ENCODE results near the gene GPR89A. TPM values are rescaled to one million over a fixed set of nuclear protein-coding genes. Genes with fewer than 3 reads are reported as not detected.
A peak's percentile ranks its signal among the peaks of the same experiment; 100 is the strongest.
"Not testable (repeated sequence)": the region's sequence is repeated elsewhere in the genome, so short reads cannot be mapped to it uniquely, and the experiment has no call there.

GPR89A gene
- total RNA-seq (10 to 100 TPM; 27.2 to 28.4 TPM), polyA plus RNA-seq (10 to 100 TPM; 10.7 to 28.7 TPM)

DNA sequence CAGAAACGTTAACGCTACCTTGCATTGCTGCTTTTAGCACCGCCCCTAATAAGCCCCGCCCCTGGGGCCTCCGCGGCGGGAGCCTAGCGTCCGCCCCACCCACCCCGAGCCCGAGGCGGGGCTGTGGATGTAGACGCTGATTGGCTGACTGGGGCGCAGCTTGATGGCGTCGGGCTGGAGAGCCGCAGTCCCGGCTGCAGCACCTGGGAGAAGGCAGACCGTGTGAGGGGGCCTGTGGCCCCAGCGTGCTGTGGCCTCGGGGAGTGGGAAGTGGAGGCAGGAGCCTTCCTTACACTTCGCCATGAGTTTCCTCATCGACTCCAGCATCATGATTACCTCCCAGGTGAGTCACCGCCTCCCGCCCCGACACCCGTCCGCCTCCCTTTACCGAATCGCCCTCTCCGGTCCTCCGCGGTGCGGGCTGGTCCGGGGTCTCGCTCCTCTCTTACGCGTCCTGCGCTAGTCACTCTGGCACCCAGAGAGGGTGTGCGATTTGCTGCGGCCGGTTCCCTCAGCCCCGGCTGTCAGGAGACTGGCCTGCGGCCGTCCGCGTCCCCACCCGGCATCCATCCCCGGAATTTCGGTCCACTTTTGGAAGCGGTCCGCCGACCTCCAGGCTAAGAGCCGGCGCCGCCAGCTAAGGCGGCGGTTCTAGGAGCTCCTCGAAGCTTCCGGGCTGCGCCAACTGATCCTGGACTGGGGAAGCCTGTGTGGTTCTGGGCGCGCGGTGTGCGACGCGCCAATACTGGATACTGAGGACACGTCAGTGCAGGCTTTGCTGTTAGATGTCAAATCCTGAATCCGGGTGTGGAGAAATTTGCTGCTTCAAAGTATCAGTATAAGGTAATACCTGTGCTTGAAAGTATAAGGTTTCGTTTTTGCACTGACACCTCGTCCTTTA is at the start of gene GPR89A:
TSS of gene GPR89A (plus strand) at position 156 of the 901 bp plus-strand sequence. CDS start at position 302, 146 bp downstream.
- not testable (repeated sequence) for H3K4me1 ChIP-seq (ENCODE audit: control insufficient read depth in 4 of 4, insufficient read depth in 4 of 4, low read length in 3 of 4); H3K9me3 ChIP-seq (ENCODE audit: control insufficient read depth in 4 of 4, low read length in 3 of 4); H3K27me3 ChIP-seq (ENCODE audit: control insufficient read depth in 4 of 4, insufficient read depth in 4 of 4, low read length in 3 of 4); H3K36me3 ChIP-seq (ENCODE audit: control insufficient read depth in 4 of 4, insufficient read depth in 3 of 4, low read depth in 1 of 4, low read length in 3 of 4)
- under 1% methylated on average over 56 of the region's 71 CpGs for WGBS
- Histone ChIP-seq H3K27ac (ENCODE audit: low read depth in 1 of 2, low read length in 2 of 2) (peak within 1 kb of the TSS; percentile 73 to 84), H3K4me3 (ENCODE audit: low read depth in 1 of 3, low read length in 3 of 3) (peak within 1 kb of the TSS; percentile 78 to 91 (median 90)), H3K9ac (ENCODE audit: low read depth in 1 of 2, low read length in 2 of 2) (peak within 1 kb of the TSS; percentile 53 to 77)
- peak; percentile 66 for TF ChIP-seq TAF1 (conservative IDR thresholded peaks at IDR 0.05)
- TF ChIP-seq YY1 (IDR thresholded peaks at IDR 0.05), result peak; percentile 88
- peak; percentile 59 for TF ChIP-seq SP1 (IDR thresholded peaks at IDR 0.05)
- peak; percentile 97 for DNase-seq (ENCODE audit: low spot score)

- H3K9ac ChIP-seq (ENCODE audit: low read depth in 1 of 2, low read length in 2 of 2); H3K27ac ChIP-seq (ENCODE audit: low read depth in 1 of 2, low read length in 2 of 2); H3K27me3 ChIP-seq (ENCODE audit: control insufficient read depth in 4 of 4, insufficient read depth in 4 of 4, low read length in 3 of 4); DNase-seq (ENCODE audit: low spot score); H3K36me3 ChIP-seq (ENCODE audit: control insufficient read depth in 4 of 4, insufficient read depth in 3 of 4, low read depth in 1 of 4, low read length in 3 of 4); H3K4me1 ChIP-seq (ENCODE audit: control insufficient read depth in 4 of 4, insufficient read depth in 4 of 4, low read length in 3 of 4); H3K9me3 ChIP-seq (ENCODE audit: control insufficient read depth in 4 of 4, low read length in 3 of 4); H3K4me3 ChIP-seq (ENCODE audit: low read depth in 1 of 3, low read length in 3 of 3): not testable (repeated sequence)
- 53% methylated on average over 5 of the region's 5 CpGs for WGBS
These were observed 21.0 kb upstream of the GPR89A start for GRCh38 chr1:145586820-145587219.

- H3K27me3 ChIP-seq (ENCODE audit: control insufficient read depth in 4 of 4, insufficient read depth in 4 of 4, low read length in 3 of 4); H3K9ac ChIP-seq (ENCODE audit: low read depth in 1 of 2, low read length in 2 of 2); H3K27ac ChIP-seq (ENCODE audit: low read depth in 1 of 2, low read length in 2 of 2); DNase-seq (ENCODE audit: low spot score); H3K4me1 ChIP-seq (ENCODE audit: control insufficient read depth in 4 of 4, insufficient read depth in 4 of 4, low read length in 3 of 4); H3K36me3 ChIP-seq (ENCODE audit: control insufficient read depth in 4 of 4, insufficient read depth in 3 of 4, low read depth in 1 of 4, low read length in 3 of 4); H3K4me3 ChIP-seq (ENCODE audit: low read depth in 1 of 3, low read length in 3 of 3); H3K9me3 ChIP-seq (ENCODE audit: control insufficient read depth in 4 of 4, low read length in 3 of 4): not testable (repeated sequence)
- 15% methylated on average over 5 of the region's 7 CpGs for WGBS
- TF ChIP-seq RAD21 (IDR thresholded peaks at IDR 0.05), result peak in 1 of 2 donors; percentile 35
These were observed 17.0 kb upstream of the GPR89A start for GRCh38 chr1:145590806-145591205.

- DNase-seq (ENCODE audit: low spot score), result not testable (repeated sequence)
These were observed 15.4 kb upstream of the GPR89A start for GRCh38 chr1:145592347-145592746.

GRCh38 chr1:145595421-145595820 is 12.4 kb upstream of the GPR89A start:
- not testable (repeated sequence) for H3K36me3 ChIP-seq (ENCODE audit: control insufficient read depth in 4 of 4, insufficient read depth in 3 of 4, low read depth in 1 of 4, low read length in 3 of 4); H3K9ac ChIP-seq (ENCODE audit: low read depth in 1 of 2, low read length in 2 of 2); H3K4me1 ChIP-seq (ENCODE audit: control insufficient read depth in 4 of 4, insufficient read depth in 4 of 4, low read length in 3 of 4); H3K4me3 ChIP-seq (ENCODE audit: low read depth in 1 of 3, low read length in 3 of 3); H3K27me3 ChIP-seq (ENCODE audit: control insufficient read depth in 4 of 4, insufficient read depth in 4 of 4, low read length in 3 of 4); DNase-seq (ENCODE audit: low spot score); H3K9me3 ChIP-seq (ENCODE audit: control insufficient read depth in 4 of 4, low read length in 3 of 4); H3K27ac ChIP-seq (ENCODE audit: low read depth in 1 of 2, low read length in 2 of 2)

More at GRCh38 chr1:145592347-145592746, 15.4 kb upstream of the GPR89A start:
- H3K27ac ChIP-seq (ENCODE audit: low read depth in 1 of 2, low read length in 2 of 2); H3K4me3 ChIP-seq (ENCODE audit: low read depth in 1 of 3, low read length in 3 of 3); H3K9me3 ChIP-seq (ENCODE audit: control insufficient read depth in 4 of 4, low read length in 3 of 4); H3K36me3 ChIP-seq (ENCODE audit: control insufficient read depth in 4 of 4, insufficient read depth in 3 of 4, low read depth in 1 of 4, low read length in 3 of 4); H3K27me3 ChIP-seq (ENCODE audit: control insufficient read depth in 4 of 4, insufficient read depth in 4 of 4, low read length in 3 of 4); H3K9ac ChIP-seq (ENCODE audit: low read depth in 1 of 2, low read length in 2 of 2); H3K4me1 ChIP-seq (ENCODE audit: control insufficient read depth in 4 of 4, insufficient read depth in 4 of 4, low read length in 3 of 4): not testable (repeated sequence)

DNA sequence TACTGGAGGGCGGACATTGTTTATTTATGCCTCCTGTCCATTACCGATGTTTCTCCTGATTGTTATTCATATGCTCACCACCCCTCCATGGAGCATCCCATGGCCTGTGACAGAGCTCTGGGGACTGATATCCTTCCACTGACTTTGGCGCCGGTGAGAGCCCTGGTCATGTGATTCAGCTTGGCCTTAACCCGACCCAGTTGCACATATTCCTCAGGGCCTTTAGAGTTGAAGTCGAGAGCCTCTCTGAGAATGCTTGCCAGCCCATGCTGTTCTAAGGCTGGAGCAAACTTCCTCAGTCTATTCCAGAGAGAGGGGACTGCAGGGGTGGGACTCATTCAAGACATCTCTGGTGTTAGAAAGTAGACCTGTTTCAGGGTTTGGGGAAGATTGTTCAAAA is 11.6 kb upstream of the GPR89A start:
- not testable (repeated sequence) for H3K36me3 ChIP-seq (ENCODE audit: control insufficient read depth in 4 of 4, insufficient read depth in 3 of 4, low read depth in 1 of 4, low read length in 3 of 4); H3K4me1 ChIP-seq (ENCODE audit: control insufficient read depth in 4 of 4, insufficient read depth in 4 of 4, low read length in 3 of 4); H3K27me3 ChIP-seq (ENCODE audit: control insufficient read depth in 4 of 4, insufficient read depth in 4 of 4, low read length in 3 of 4); H3K27ac ChIP-seq (ENCODE audit: low read depth in 1 of 2, low read length in 2 of 2); H3K9ac ChIP-seq (ENCODE audit: low read depth in 1 of 2, low read length in 2 of 2); H3K4me3 ChIP-seq (ENCODE audit: low read depth in 1 of 3, low read length in 3 of 3); DNase-seq (ENCODE audit: low spot score); H3K9me3 ChIP-seq (ENCODE audit: control insufficient read depth in 4 of 4, low read length in 3 of 4)
- WGBS, result 86% methylated on average over 6 of the region's 6 CpGs

GRCh38 chr1:145599426-145599825 is 8.4 kb upstream of the GPR89A start:
- H3K36me3 ChIP-seq (ENCODE audit: control insufficient read depth in 4 of 4, insufficient read depth in 3 of 4, low read depth in 1 of 4, low read length in 3 of 4); DNase-seq (ENCODE audit: low spot score); H3K4me3 ChIP-seq (ENCODE audit: low read depth in 1 of 3, low read length in 3 of 3); H3K9ac ChIP-seq (ENCODE audit: low read depth in 1 of 2, low read length in 2 of 2); H3K27ac ChIP-seq (ENCODE audit: low read depth in 1 of 2, low read length in 2 of 2); H3K4me1 ChIP-seq (ENCODE audit: control insufficient read depth in 4 of 4, insufficient read depth in 4 of 4, low read length in 3 of 4); H3K27me3 ChIP-seq (ENCODE audit: control insufficient read depth in 4 of 4, insufficient read depth in 4 of 4, low read length in 3 of 4); H3K9me3 ChIP-seq (ENCODE audit: control insufficient read depth in 4 of 4, low read length in 3 of 4): not testable (repeated sequence)
- WGBS, result 78% methylated on average over 5 of the region's 5 CpGs
